DOHH2 (cell line): Measurements from ENCODE around the gene PKHD1.

Source experiments
- H3F3A ChIP-seq: fragments of 200-600 bp; sonication (generic), shearing (Covaris generic); 2 replicates; pipeline ENCODE4 v1.6.0; 2016; ENCODE audit warnings: antibody characterized with exemption, mild to moderate bottlenecking; ENCODE audit not compliant: control insufficient read depth, insufficient read depth
- H3K27ac ChIP-seq: fragments of 200-600 bp; sonication (generic); 2 replicates; pipeline ENCODE4 v1.5.1; 2014; ENCODE audit warnings: low read depth, mild to moderate bottlenecking, low read length, moderate library complexity
- H3K27me3 ChIP-seq: fragments of 200-600 bp; sonication (generic); 2 replicates; pipeline ENCODE4 v1.6.1; 2014; ENCODE audit warnings: mild to moderate bottlenecking, low read length, mixed read lengths; ENCODE audit not compliant: control insufficient read depth
- H3K36me3 ChIP-seq: fragments of 200-600 bp; sonication (generic); 2 replicates; pipeline ENCODE4 v1.6.1; 2014; ENCODE audit warnings: mild to moderate bottlenecking, low read length, moderate library complexity, mixed read lengths; ENCODE audit not compliant: control insufficient read depth
- H3K4me1 ChIP-seq: fragments of 200-600 bp; sonication (generic); 2 replicates; pipeline ENCODE4 v1.6.1; 2014; ENCODE audit warnings: mild to moderate bottlenecking, low read length, mixed read lengths; ENCODE audit not compliant: control insufficient read depth
- H3K4me2 ChIP-seq: fragments of 200-600 bp; sonication (generic); 2 replicates; pipeline ENCODE4 v1.6.0; 2014; ENCODE audit warnings: mild to moderate bottlenecking, low read length, moderate library complexity
- H3K4me3 ChIP-seq: fragments of 200-600 bp; sonication (generic); 2 replicates; pipeline ENCODE4 v1.5.1; 2014; ENCODE audit warnings: mild to moderate bottlenecking, low read length, mixed read lengths
- H3K79me2 ChIP-seq: fragments of 200-600 bp; sonication (generic); 2 replicates; pipeline ENCODE4 v1.6.1; 2014; ENCODE audit warnings: mild to moderate bottlenecking, low read length, mixed read lengths; ENCODE audit not compliant: control insufficient read depth
- H3K9me2 ChIP-seq: fragments of 200-600 bp; sonication (generic); replicated peaks from 2 replicates; pipeline ENCODE4 v1.6.1; 2014; ENCODE audit warnings: mild to moderate bottlenecking, low read length, mixed read lengths; ENCODE audit not compliant: control insufficient read depth
- H3K9me3 ChIP-seq: fragments of 200-600 bp; sonication (generic); 2 replicates; pipeline ENCODE4 v1.6.1; 2014; ENCODE audit warnings: antibody characterized with exemption, low read length, mixed read lengths; ENCODE audit not compliant: control insufficient read depth, insufficient read depth
- H4K20me1 ChIP-seq: fragments of 200-600 bp; sonication (generic); 2 replicates; pipeline ENCODE4 v1.6.0; 2014; ENCODE audit warnings: low read depth, mild to moderate bottlenecking, antibody characterized with exemption, low read length, moderate library complexity; ENCODE audit not compliant: control insufficient read depth, insufficient read depth
- EZH2phosphoT487 ChIP-seq: fragments of 200-600 bp; sonication (generic); IDR thresholded peaks from 2 replicates; pipeline ENCODE4 v1.6.1; 2017; ENCODE audit warnings: borderline replicate concordance, mild to moderate bottlenecking, antibody characterized with exemption, low read length, moderate library complexity, mixed read lengths
- TF ChIP-seq, protein P1 (sequence below): fragments of 200-600 bp; sonication (generic); IDR thresholded peaks from one replicate; pipeline ENCODE4 v1.5.1; 2014; ENCODE audit warnings: antibody characterized with exemption, mild to moderate bottlenecking, low read depth, low read length; ENCODE audit not compliant: poor library complexity, severe bottlenecking

PKHD1 gene

DNA sequence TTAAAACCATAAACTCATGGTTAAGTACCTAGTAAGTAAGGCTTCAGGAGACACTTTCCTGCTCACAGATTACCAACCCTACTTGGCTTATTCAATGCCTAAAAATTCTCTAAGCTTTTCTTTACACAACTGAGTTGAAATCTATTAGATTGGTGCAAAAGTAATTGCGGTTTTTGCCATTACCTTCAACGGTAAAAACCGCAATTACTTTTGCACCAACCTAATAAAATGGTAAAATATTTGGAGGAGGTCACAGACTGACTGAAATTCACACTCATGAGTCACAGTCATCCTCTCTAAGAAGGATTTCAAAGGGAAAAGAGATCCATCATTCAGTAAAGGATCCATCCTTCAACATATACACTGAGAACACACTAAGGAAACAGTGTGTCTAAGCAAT, 25.9 kb downstream of the PKHD1 start:
- Histone ChIP-seq H4K20me1 (no peaks in the 10 kb centered on the region), H3K79me2 (no peaks in the 10 kb centered on the region), H3K4me3 (no peak overlapping the region), H3K27ac (no peak overlapping the region), H3K36me3 (no peaks in the 10 kb centered on the region), H3K4me2 (no peak overlapping the region), H3K9me2 (no peaks in the 10 kb centered on the region), H3F3A (no peaks in the 10 kb centered on the region), H3K27me3 (0 out of 2 replicates have a peak, but pooled peaks cover 6% of the 10 kb centered on the region), H3K9me3 (peaks cover 5% of the 10 kb centered on the region; the same call in 1 of the 2 replicates), H3K4me1 (peaks cover 10% of the 10 kb centered on the region)
- TF ChIP-seq, protein P1, sequence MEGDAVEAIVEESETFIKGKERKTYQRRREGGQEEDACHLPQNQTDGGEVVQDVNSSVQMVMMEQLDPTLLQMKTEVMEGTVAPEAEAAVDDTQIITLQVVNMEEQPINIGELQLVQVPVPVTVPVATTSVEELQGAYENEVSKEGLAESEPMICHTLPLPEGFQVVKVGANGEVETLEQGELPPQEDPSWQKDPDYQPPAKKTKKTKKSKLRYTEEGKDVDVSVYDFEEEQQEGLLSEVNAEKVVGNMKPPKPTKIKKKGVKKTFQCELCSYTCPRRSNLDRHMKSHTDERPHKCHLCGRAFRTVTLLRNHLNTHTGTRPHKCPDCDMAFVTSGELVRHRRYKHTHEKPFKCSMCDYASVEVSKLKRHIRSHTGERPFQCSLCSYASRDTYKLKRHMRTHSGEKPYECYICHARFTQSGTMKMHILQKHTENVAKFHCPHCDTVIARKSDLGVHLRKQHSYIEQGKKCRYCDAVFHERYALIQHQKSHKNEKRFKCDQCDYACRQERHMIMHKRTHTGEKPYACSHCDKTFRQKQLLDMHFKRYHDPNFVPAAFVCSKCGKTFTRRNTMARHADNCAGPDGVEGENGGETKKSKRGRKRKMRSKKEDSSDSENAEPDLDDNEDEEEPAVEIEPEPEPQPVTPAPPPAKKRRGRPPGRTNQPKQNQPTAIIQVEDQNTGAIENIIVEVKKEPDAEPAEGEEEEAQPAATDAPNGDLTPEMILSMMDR = no peak
- no peak for TF ChIP-seq EZH2phosphoT487

DNA sequence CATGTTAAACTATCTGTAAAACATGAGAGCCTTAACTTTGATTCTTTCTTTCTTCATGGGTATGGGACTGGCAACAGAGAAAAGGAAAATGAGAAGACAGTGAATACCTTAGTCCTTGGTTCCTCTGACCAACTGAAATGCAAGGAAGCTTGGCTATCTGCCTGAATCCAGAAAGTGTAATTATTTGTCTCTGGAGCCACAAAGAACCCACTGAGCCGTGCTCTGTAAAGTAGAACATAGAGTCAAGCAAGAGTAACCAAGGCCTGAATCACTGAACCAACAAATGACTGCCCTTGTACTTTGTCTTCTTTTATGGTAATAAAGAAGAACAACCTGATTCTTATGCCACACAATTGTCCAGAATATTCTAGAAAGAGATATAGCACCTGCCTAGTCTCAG, 27.6 kb downstream of the PKHD1 start:
- no peaks in the 10 kb centered on the region for H4K20me1 ChIP-seq
- TF ChIP-seq EZH2phosphoT487 = no peak
- TF ChIP-seq, protein P1 = no peak
- H3K4me3 ChIP-seq = no peak overlapping the region
- H3K27ac ChIP-seq = no peak overlapping the region
- 0 out of 2 replicates have a peak, but pooled peaks cover 6% of the 10 kb centered on the region for H3K27me3 ChIP-seq
- no peak overlapping the region for H3K4me2 ChIP-seq
- H3K9me3 ChIP-seq = peaks cover 5% of the 10 kb centered on the region; the same call in 1 of the 2 replicates
- peaks cover 10% of the 10 kb centered on the region for H3K4me1 ChIP-seq
- no peaks in the 10 kb centered on the region for H3F3A ChIP-seq
- H3K79me2 ChIP-seq = no peaks in the 10 kb centered on the region
- H3K9me2 ChIP-seq = no peaks in the 10 kb centered on the region
- no peaks in the 10 kb centered on the region for H3K36me3 ChIP-seq

DNA sequence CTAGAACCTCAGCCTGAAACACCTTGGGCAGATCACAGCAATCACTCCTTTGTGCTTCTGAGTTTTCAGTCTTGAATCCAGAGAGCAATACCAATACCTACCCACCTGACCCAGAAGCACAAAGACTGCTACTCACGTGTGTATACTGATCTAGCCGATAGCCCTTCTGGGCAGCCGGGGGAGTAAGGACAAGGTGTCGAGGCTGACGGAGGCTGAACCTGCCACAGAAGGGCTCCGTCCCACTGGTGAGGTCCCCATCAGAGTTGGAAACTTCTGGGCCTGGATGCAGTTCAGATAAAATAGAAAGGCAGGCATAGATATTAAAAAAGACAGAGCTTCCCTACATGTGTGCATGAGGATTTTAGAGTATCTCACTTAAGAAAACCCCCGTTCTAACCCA, 32.0 kb downstream of the PKHD1 start:
- no peaks in the 10 kb centered on the region for H3K9me3 ChIP-seq
- H3K27me3 ChIP-seq = peaks cover 9% of the 10 kb centered on the region; the same call in 1 of the 2 replicates
- no peak overlapping the region for H3K27ac ChIP-seq
- H3K9me2 ChIP-seq = no peaks in the 10 kb centered on the region
- no peak overlapping the region for H3K4me2 ChIP-seq
- TF ChIP-seq, protein P1 = no peak
- no peak for TF ChIP-seq EZH2phosphoT487
- no peaks in the 10 kb centered on the region for H3F3A ChIP-seq
- H4K20me1 ChIP-seq = no peaks in the 10 kb centered on the region
- H3K4me3 ChIP-seq = no peak overlapping the region
- no peaks in the 10 kb centered on the region for H3K36me3 ChIP-seq
- no peaks in the 10 kb centered on the region for H3K79me2 ChIP-seq
- no peaks in the 10 kb centered on the region for H3K4me1 ChIP-seq
